Trophoblast cell (in vitro differentiated cells and primary cell): ENCODE results near the gene ROR2.
"Not testable (repeated sequence)": the region's sequence is repeated elsewhere in the genome, so short reads cannot be mapped to it uniquely, and the experiment has no call there.

Experiments used
- DNase-seq, 2 donors: peaks; one replicate each; pipeline ENCODE4 v3.0.0-alpha.2; 2016
- H2AFZ ChIP-seq: 2 replicates; pipeline ENCODE4 v1.6.1; 2013; ENCODE audit warnings: low read length, moderate library complexity, mild to moderate bottlenecking; ENCODE audit not compliant: insufficient read depth, poor library complexity
- H2AK5ac ChIP-seq: 2 replicates; pipeline ENCODE4 v1.6.1; 2013; ENCODE audit warnings: mild to moderate bottlenecking, low read length
- H2BK120ac ChIP-seq: 2 replicates; pipeline ENCODE4 v1.6.1; 2013; ENCODE audit warnings: low read length, mild to moderate bottlenecking, moderate library complexity; ENCODE audit not compliant: insufficient read depth, poor library complexity
- H2BK12ac ChIP-seq: 2 replicates; pipeline ENCODE4 v1.6.1; 2013; ENCODE audit warnings: mild to moderate bottlenecking, low read length, moderate library complexity
- H2BK5ac ChIP-seq: 2 replicates; pipeline ENCODE4 v1.6.1; 2013; ENCODE audit warnings: low read length, low read depth, moderate library complexity, mild to moderate bottlenecking; ENCODE audit not compliant: poor library complexity
- H3K14ac ChIP-seq: 2 replicates; pipeline ENCODE4 v1.6.1; 2013; ENCODE audit warnings: mild to moderate bottlenecking, low read length
- H3K18ac ChIP-seq: 2 replicates; pipeline ENCODE4 v1.6.1; 2013; ENCODE audit warnings: mild to moderate bottlenecking, low read length
- H3K23ac ChIP-seq: 2 replicates; pipeline ENCODE4 v1.6.1; 2013; ENCODE audit warnings: low read length
- H3K27ac ChIP-seq: 2 replicates; pipeline ENCODE4 v1.5.1; 2013; ENCODE audit warnings: low read depth, mild to moderate bottlenecking, inconsistent platforms, low read length, moderate library complexity
- H3K27me3 ChIP-seq: 2 replicates; pipeline ENCODE4 v1.6.1; 2013; ENCODE audit warnings: inconsistent platforms, mild to moderate bottlenecking, low read length, moderate library complexity; ENCODE audit not compliant: insufficient read depth
- H3K36me3 ChIP-seq, 2 experiments: 1 replicate in 1 of 2; 2 replicates in 1 of 2; pipeline ENCODE4 v1.6.1; 2013; ENCODE audit warnings: low read length in 2 of 2, mild to moderate bottlenecking in 2 of 2, moderate library complexity in 1 of 2; ENCODE audit not compliant: insufficient read depth in 2 of 2, control insufficient read depth in 1 of 2
- H3K4ac ChIP-seq: 2 replicates; pipeline ENCODE4 v1.6.1; 2013; ENCODE audit warnings: low read depth, mild to moderate bottlenecking, low read length, moderate library complexity
- H3K4me1 ChIP-seq, 2 experiments: 1 replicate in 1 of 2; 2 replicates in 1 of 2; pipeline ENCODE4 v1.6.1; 2013; ENCODE audit warnings: low read length in 2 of 2, mild to moderate bottlenecking in 2 of 2, moderate library complexity in 1 of 2; ENCODE audit not compliant: insufficient read depth in 2 of 2, control insufficient read depth in 1 of 2
- H3K4me2 ChIP-seq: 2 replicates; pipeline ENCODE4 v1.6.1; 2013; ENCODE audit warnings: inconsistent platforms, mild to moderate bottlenecking, low read length, moderate library complexity
- H3K4me3 ChIP-seq: 2 replicates; pipeline ENCODE4 v1.5.1; 2013; ENCODE audit warnings: mild to moderate bottlenecking, low read depth, low read length, inconsistent platforms
- H3K79me1 ChIP-seq: one replicate; pipeline ENCODE4 v1.6.1; 2013; ENCODE audit warnings: low read length
- H3K79me2 ChIP-seq: 2 replicates; pipeline ENCODE4 v1.6.1; 2013; ENCODE audit warnings: low read length, mild to moderate bottlenecking; ENCODE audit not compliant: control insufficient read depth, insufficient read depth, poor library complexity
- H3K9ac ChIP-seq: 2 replicates; pipeline ENCODE4 v1.6.1; 2013; ENCODE audit warnings: mild to moderate bottlenecking, low read length
- H3K9me3 ChIP-seq: 2 replicates; pipeline ENCODE4 v1.6.1; 2013; ENCODE audit warnings: low read depth, mild to moderate bottlenecking, control low read depth, inconsistent platforms, low read length; ENCODE audit not compliant: insufficient read depth
- H4K12ac ChIP-seq: 2 replicates; pipeline ENCODE4 v1.6.1; 2013; ENCODE audit warnings: low read depth, mild to moderate bottlenecking, low read length, moderate library complexity
- H4K8ac ChIP-seq: 2 replicates; pipeline ENCODE4 v1.6.1; 2013; ENCODE audit warnings: low read depth, mild to moderate bottlenecking, low read length, moderate library complexity
- H4K91ac ChIP-seq: one replicate; pipeline ENCODE4 v1.6.1; 2013; ENCODE audit warnings: low read depth, mild to moderate bottlenecking, low read length, moderate library complexity
- WGBS: extraction: QIAGEN DNeasy Blood & Tissue Kit; methylation state at CpG from one replicate; pipeline ENCODE4 v1.1.7; 2013; ENCODE audit warnings: missing lambda C conversion rate; ENCODE audit not compliant: insufficient read length, insufficient coverage; ENCODE audit errors: extremely low coverage; 5-methylcytosine and 5-hydroxymethylcytosine counted together

Gene ROR2

GRCh38 chr9:91913096-91913495 is 36.9 kb downstream of the ROR2 start:
- no peaks in the 10 kb centered on the region for H3K36me3 ChIP-seq
- no peak overlapping the region for H3K4me3 ChIP-seq
- DNase-seq = no peak
- H3K14ac ChIP-seq = no peak overlapping the region
- H4K91ac ChIP-seq = no peak overlapping the region
- no peaks in the 10 kb centered on the region for H3K79me1 ChIP-seq
- no peak overlapping the region for H3K4me2 ChIP-seq
- WGBS = no CpG with 5 or more reads among the region's 2 CpGs
- H4K12ac ChIP-seq = no peak overlapping the region
- H3K18ac ChIP-seq = no peak overlapping the region
- H3K23ac ChIP-seq = no peak overlapping the region
- H2AK5ac ChIP-seq = no peak overlapping the region
- no peak overlapping the region for H3K4ac ChIP-seq
- H3K4me1 ChIP-seq = no peaks in the 10 kb centered on the region
- no peak overlapping the region for H2BK12ac ChIP-seq
- no peak overlapping the region for H2BK120ac ChIP-seq
- H3K9me3 ChIP-seq = no peaks in the 10 kb centered on the region
- no peak overlapping the region for H3K27ac ChIP-seq
- no peak overlapping the region for H3K9ac ChIP-seq
- H3K79me2 ChIP-seq = no peaks in the 10 kb centered on the region
- no peak overlapping the region for H4K8ac ChIP-seq
- H2BK5ac ChIP-seq = no peak overlapping the region
- H2AFZ ChIP-seq = no peak overlapping the region
- no peaks in the 10 kb centered on the region for H3K27me3 ChIP-seq

- Histone ChIP-seq H2BK120ac (no peak overlapping the region), H3K4me2 (no peak overlapping the region), H3K27me3 (no peaks in the 10 kb centered on the region), H3K18ac (no peak overlapping the region), H3K36me3 (no peaks in the 10 kb centered on the region), H3K4me1 (no peaks in the 10 kb centered on the region), H2BK12ac (no peak overlapping the region), H4K91ac (no peak overlapping the region), H3K4me3 (no peak overlapping the region), H3K9ac (no peak overlapping the region), H3K23ac (no peak overlapping the region), H2AK5ac (no peak overlapping the region), H3K27ac (no peak overlapping the region), H3K79me2 (no peaks in the 10 kb centered on the region), H4K8ac (no peak overlapping the region), H3K9me3 (no peaks in the 10 kb centered on the region), H3K14ac (no peak overlapping the region), H3K79me1 (no peaks in the 10 kb centered on the region), H2BK5ac (no peak overlapping the region), H2AFZ (no peak overlapping the region), H3K4ac (no peak overlapping the region), H4K12ac (no peak overlapping the region)
- DNase-seq = no peak
- no CpG with 5 or more reads among the region's 2 CpGs for WGBS
These were observed 38.4 kb downstream of the ROR2 start for GRCh38 chr9:91911657-91912056.

GRCh38 chr9:91909256-91909655 is 40.8 kb downstream of the ROR2 start:
- not testable (repeated sequence) for H3K27me3 ChIP-seq, H3K9ac ChIP-seq, H2BK120ac ChIP-seq, H3K79me2 ChIP-seq, H4K12ac ChIP-seq, H3K36me3 ChIP-seq, DNase-seq, H4K8ac ChIP-seq, H3K4me2 ChIP-seq, H2AK5ac ChIP-seq, H4K91ac ChIP-seq, H2BK12ac ChIP-seq, H3K4ac ChIP-seq, H3K27ac ChIP-seq, H3K14ac ChIP-seq, H3K4me1 ChIP-seq, H3K18ac ChIP-seq, H2BK5ac ChIP-seq, H3K23ac ChIP-seq, H3K9me3 ChIP-seq, H3K4me3 ChIP-seq, H2AFZ ChIP-seq, H3K79me1 ChIP-seq
- no CpG with 5 or more reads among the region's 3 CpGs for WGBS

GRCh38 chr9:91908746-91909145 is 41.3 kb downstream of the ROR2 start:
- Histone ChIP-seq H3K4me1 (no peaks in the 10 kb centered on the region), H2AK5ac (no peak overlapping the region), H3K23ac (no peak overlapping the region), H3K18ac (no peak overlapping the region), H2BK12ac (no peak overlapping the region), H3K79me2 (no peaks in the 10 kb centered on the region), H3K27ac (no peak overlapping the region), H3K9me3 (no peaks in the 10 kb centered on the region), H3K9ac (no peak overlapping the region), H4K12ac (no peak overlapping the region), H3K4me3 (no peak overlapping the region), H4K91ac (no peak overlapping the region), H2BK120ac (no peak overlapping the region), H3K4me2 (no peak overlapping the region), H2AFZ (no peak overlapping the region), H3K14ac (no peak overlapping the region), H3K4ac (no peak overlapping the region), H3K36me3 (no peaks in the 10 kb centered on the region), H3K79me1 (no peaks in the 10 kb centered on the region), H4K8ac (no peak overlapping the region), H3K27me3 (no peaks in the 10 kb centered on the region), H2BK5ac (no peak overlapping the region)
- DNase-seq = no peak
- no CpG with 5 or more reads among the region's 4 CpGs for WGBS

GRCh38 chr9:91908293-91908623 is 41.8 kb downstream of the ROR2 start:
- Histone ChIP-seq H2BK12ac (no peak overlapping the region), H3K79me1 (no peaks in the 10 kb centered on the region)
- WGBS = no CpG with 5 or more reads among the region's 2 CpGs

More at GRCh38 chr9:91908293-91908623, 41.8 kb downstream of the ROR2 start:
- no peaks in the 10 kb centered on the region for H3K4me1 ChIP-seq
- no peak overlapping the region for H2AFZ ChIP-seq
- H3K18ac ChIP-seq = no peak overlapping the region
- no peak overlapping the region for H3K4me2 ChIP-seq
- no peak overlapping the region for H2BK120ac ChIP-seq
- H4K8ac ChIP-seq = no peak overlapping the region
- H3K4me3 ChIP-seq = no peak overlapping the region
- H3K9me3 ChIP-seq = no peaks in the 10 kb centered on the region
- no peak overlapping the region for H4K12ac ChIP-seq
- no peak overlapping the region for H2AK5ac ChIP-seq
- no peak overlapping the region for H3K23ac ChIP-seq
- H3K4ac ChIP-seq = no peak overlapping the region
- no peak overlapping the region for H3K9ac ChIP-seq
- no peak overlapping the region for H3K14ac ChIP-seq
- H3K27ac ChIP-seq = no peak overlapping the region
- H3K27me3 ChIP-seq = no peaks in the 10 kb centered on the region
- H3K36me3 ChIP-seq = no peaks in the 10 kb centered on the region
- no peak overlapping the region for H4K91ac ChIP-seq
- H2BK5ac ChIP-seq = no peak overlapping the region
- DNase-seq = no peak
- no peaks in the 10 kb centered on the region for H3K79me2 ChIP-seq
